OCI-LY1 (cell line): Measurements from ENCODE around the gene CEP131.
"Not testable (repeated sequence)": the region's sequence is repeated elsewhere in the genome, so short reads cannot be mapped to it uniquely, and the experiment has no call there.

Source experiments
- H2AFZ ChIP-seq: fragments of 200-600 bp; sonication (generic), shearing (Covaris generic); 2 replicates; pipeline ENCODE4 v1.6.0; 2014; ENCODE audit warnings: antibody characterized with exemption, mild to moderate bottlenecking, low read length
- H3F3A ChIP-seq: fragments of 200-600 bp; sonication (generic), shearing (Covaris generic); 2 replicates; pipeline ENCODE4 v1.6.0; 2014; ENCODE audit warnings: mild to moderate bottlenecking, antibody characterized with exemption, low read length, moderate library complexity; ENCODE audit not compliant: insufficient read depth
- H3K27ac ChIP-seq: fragments of 200-600 bp; sonication (generic); 2 replicates; pipeline ENCODE4 v1.5.1; 2014; ENCODE audit warnings: low read length, mixed run types, mild to moderate bottlenecking, low read depth; ENCODE audit not compliant: poor library complexity, severe bottlenecking
- H3K27me3 ChIP-seq: fragments of 200-600 bp; sonication (generic); 2 replicates; pipeline ENCODE4 v1.6.0; 2014; ENCODE audit warnings: antibody characterized with exemption, mild to moderate bottlenecking, low read length, moderate library complexity; ENCODE audit not compliant: insufficient read depth
- H3K36me3 ChIP-seq: fragments of 200-600 bp; sonication (generic); 2 replicates; pipeline ENCODE4 v1.6.1; 2014; ENCODE audit warnings: mild to moderate bottlenecking, antibody characterized with exemption, low read length, moderate library complexity, mixed read lengths; ENCODE audit not compliant: insufficient read depth
- H3K4me1 ChIP-seq: fragments of 200-600 bp; sonication (generic); 2 replicates; pipeline ENCODE4 v1.5.1; 2014; ENCODE audit warnings: mild to moderate bottlenecking, low read length, moderate library complexity; ENCODE audit not compliant: insufficient read depth, severe bottlenecking
- H3K4me2 ChIP-seq: fragments of 200-600 bp; sonication (generic), shearing (Covaris generic); 2 replicates; pipeline ENCODE4 v1.6.1; 2014; ENCODE audit warnings: low read length
- H3K4me3 ChIP-seq: fragments of 200-600 bp; sonication (generic); 2 replicates; pipeline ENCODE4 v1.5.1; 2014; ENCODE audit warnings: low read length, low read depth, mild to moderate bottlenecking, mixed read lengths; ENCODE audit not compliant: poor library complexity, severe bottlenecking
- H3K79me2 ChIP-seq: fragments of 200-600 bp; shearing (Covaris generic); 2 replicates; pipeline ENCODE4 v1.6.1; 2016; ENCODE audit warnings: mixed run types, low read length, mixed read lengths; ENCODE audit not compliant: insufficient read depth
- H3K9ac ChIP-seq: fragments of 200-600 bp; sonication (generic), shearing (Covaris generic); 2 replicates; pipeline ENCODE4 v1.6.1; 2014; ENCODE audit warnings: mild to moderate bottlenecking, low read length, mixed read lengths
- H3K9me2 ChIP-seq: fragments of 200-600 bp; sonication (generic), shearing (Covaris generic); 2 replicates; pipeline ENCODE4 v1.6.1; 2014; ENCODE audit warnings: low read depth, mild to moderate bottlenecking, low read length, mixed read lengths
- H3K9me3 ChIP-seq: fragments of 200-600 bp; shearing (Covaris generic); 2 replicates; pipeline ENCODE4 v1.6.1; 2014; ENCODE audit warnings: low read length, mixed read lengths
- H4K20me1 ChIP-seq: fragments of 200-600 bp; sonication (generic), shearing (Covaris generic); 2 replicates; pipeline ENCODE4 v1.6.0; 2016; ENCODE audit warnings: mild to moderate bottlenecking, low read length; ENCODE audit not compliant: insufficient read depth
- EZH2 ChIP-seq: fragments of 200-600 bp; sonication (generic), shearing (Covaris generic); IDR thresholded peaks from 2 replicates; pipeline ENCODE4 v1.8.0; 2017; ENCODE audit warnings: borderline replicate concordance, mixed run types, mild to moderate bottlenecking, antibody characterized with exemption, low read length, moderate library complexity, mixed read lengths
- TF ChIP-seq, protein P1 (sequence below): fragments of 200-600 bp; sonication (generic), shearing (Covaris generic); IDR thresholded peaks from 2 replicates; pipeline ENCODE4 v1.5.1; 2017; ENCODE audit warnings: mild to moderate bottlenecking, antibody characterized with exemption, low read length, moderate library complexity, mixed read lengths

Gene CEP131

DNA sequence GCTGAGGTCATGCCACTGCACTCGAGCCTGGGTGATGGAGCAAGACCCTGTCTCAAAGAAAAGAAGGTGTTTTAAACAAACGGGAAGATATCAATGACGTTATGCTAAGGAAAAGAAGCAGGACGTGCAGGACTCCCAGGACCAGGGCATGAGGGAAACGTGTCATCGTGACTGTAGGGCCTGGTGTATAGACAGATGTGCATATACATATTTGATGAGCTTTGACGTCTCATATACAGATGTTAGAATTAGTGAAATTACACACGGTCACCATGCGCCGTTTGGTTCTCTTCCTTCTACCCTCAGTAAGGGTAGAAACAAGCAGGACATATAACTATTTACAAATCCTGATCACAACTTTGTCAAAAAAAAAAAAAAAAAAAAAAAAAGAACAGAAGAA, 75.1 kb downstream of the CEP131 start:
- TF ChIP-seq, protein P1, sequence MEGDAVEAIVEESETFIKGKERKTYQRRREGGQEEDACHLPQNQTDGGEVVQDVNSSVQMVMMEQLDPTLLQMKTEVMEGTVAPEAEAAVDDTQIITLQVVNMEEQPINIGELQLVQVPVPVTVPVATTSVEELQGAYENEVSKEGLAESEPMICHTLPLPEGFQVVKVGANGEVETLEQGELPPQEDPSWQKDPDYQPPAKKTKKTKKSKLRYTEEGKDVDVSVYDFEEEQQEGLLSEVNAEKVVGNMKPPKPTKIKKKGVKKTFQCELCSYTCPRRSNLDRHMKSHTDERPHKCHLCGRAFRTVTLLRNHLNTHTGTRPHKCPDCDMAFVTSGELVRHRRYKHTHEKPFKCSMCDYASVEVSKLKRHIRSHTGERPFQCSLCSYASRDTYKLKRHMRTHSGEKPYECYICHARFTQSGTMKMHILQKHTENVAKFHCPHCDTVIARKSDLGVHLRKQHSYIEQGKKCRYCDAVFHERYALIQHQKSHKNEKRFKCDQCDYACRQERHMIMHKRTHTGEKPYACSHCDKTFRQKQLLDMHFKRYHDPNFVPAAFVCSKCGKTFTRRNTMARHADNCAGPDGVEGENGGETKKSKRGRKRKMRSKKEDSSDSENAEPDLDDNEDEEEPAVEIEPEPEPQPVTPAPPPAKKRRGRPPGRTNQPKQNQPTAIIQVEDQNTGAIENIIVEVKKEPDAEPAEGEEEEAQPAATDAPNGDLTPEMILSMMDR = no peak
- no peak for TF ChIP-seq EZH2
- H3K9ac ChIP-seq = no peak overlapping the region
- no peak overlapping the region for H3K4me3 ChIP-seq
- H3K27ac ChIP-seq = no peak overlapping the region
- H3K27me3 ChIP-seq = peaks cover 4% of the 10 kb centered on the region; the same call in 1 of the 2 replicates
- H2AFZ ChIP-seq = no peak overlapping the region
- no peaks in the 10 kb centered on the region for H3K4me1 ChIP-seq
- H3K79me2 ChIP-seq = no peaks in the 10 kb centered on the region
- no peaks in the 10 kb centered on the region for H3K36me3 ChIP-seq
- H3F3A ChIP-seq = no peaks in the 10 kb centered on the region
- no peaks in the 10 kb centered on the region for H3K9me3 ChIP-seq
- no peaks in the 10 kb centered on the region for H4K20me1 ChIP-seq
- no peak overlapping the region for H3K4me2 ChIP-seq
- no peaks in the 10 kb centered on the region for H3K9me2 ChIP-seq

DNA sequence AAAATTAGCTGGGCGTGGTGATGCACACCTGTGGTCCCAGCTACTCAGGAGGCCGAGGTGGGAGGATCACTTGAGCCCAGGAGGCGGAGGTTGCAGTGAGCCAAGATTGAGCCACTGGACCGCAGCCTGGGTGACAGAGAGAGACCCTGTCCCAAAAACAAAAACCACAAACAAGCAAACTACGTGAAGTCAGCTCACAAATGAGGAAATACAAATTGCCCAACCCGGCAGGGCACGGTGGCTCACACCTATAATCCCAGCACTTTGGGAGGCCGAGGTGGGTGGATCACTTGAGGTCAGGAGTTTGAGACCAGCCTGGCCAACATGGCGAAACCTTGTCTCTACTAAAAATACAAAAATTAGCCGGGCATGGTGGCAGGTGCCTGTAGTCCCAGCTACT, 76.6 kb downstream of the CEP131 start:
- H3K9me3 ChIP-seq, H3F3A ChIP-seq, H3K27me3 ChIP-seq, H3K9me2 ChIP-seq, H2AFZ ChIP-seq, H3K79me2 ChIP-seq, H3K4me3 ChIP-seq, H3K9ac ChIP-seq, H3K4me2 ChIP-seq, H3K27ac ChIP-seq, H3K4me1 ChIP-seq, H3K36me3 ChIP-seq, H4K20me1 ChIP-seq: not testable (repeated sequence)

GRCh38 chr17:81144423-81144781, 78.4 kb downstream of the CEP131 start:
- Histone ChIP-seq H3K27me3 (peaks cover 4% of the 10 kb centered on the region; the same call in 1 of the 2 replicates), H3F3A (no peaks in the 10 kb centered on the region), H3K36me3 (no peaks in the 10 kb centered on the region), H3K4me1 (no peaks in the 10 kb centered on the region), H3K27ac (no peak overlapping the region), H3K4me3 (no peak overlapping the region), H3K9me2 (no peaks in the 10 kb centered on the region), H3K4me2 (no peak overlapping the region), H3K9ac (no peak overlapping the region), H3K9me3 (no peaks in the 10 kb centered on the region), H3K79me2 (no peaks in the 10 kb centered on the region), H4K20me1 (no peaks in the 10 kb centered on the region), H2AFZ (no peak overlapping the region)
- TF ChIP-seq, protein P1 = no peak
- TF ChIP-seq EZH2 = no peak

GRCh38 chr17:81143717-81144422, 78.9 kb downstream of the CEP131 start:
- Histone ChIP-seq H3K9ac (no peak overlapping the region), H3K9me3 (no peaks in the 10 kb centered on the region), H3K79me2 (no peaks in the 10 kb centered on the region), H3F3A (no peaks in the 10 kb centered on the region), H4K20me1 (no peaks in the 10 kb centered on the region), H3K27ac (no peak overlapping the region), H3K9me2 (no peaks in the 10 kb centered on the region), H3K4me2 (no peak overlapping the region), H3K4me3 (no peak overlapping the region), H3K27me3 (peaks cover 4% of the 10 kb centered on the region; the same call in 1 of the 2 replicates), H3K36me3 (no peaks in the 10 kb centered on the region), H3K4me1 (no peaks in the 10 kb centered on the region), H2AFZ (no peak overlapping the region)
- no peak for TF ChIP-seq EZH2
- TF ChIP-seq, protein P1 = no peak
